ENCODE data around the gene RGS14.

DNA sequence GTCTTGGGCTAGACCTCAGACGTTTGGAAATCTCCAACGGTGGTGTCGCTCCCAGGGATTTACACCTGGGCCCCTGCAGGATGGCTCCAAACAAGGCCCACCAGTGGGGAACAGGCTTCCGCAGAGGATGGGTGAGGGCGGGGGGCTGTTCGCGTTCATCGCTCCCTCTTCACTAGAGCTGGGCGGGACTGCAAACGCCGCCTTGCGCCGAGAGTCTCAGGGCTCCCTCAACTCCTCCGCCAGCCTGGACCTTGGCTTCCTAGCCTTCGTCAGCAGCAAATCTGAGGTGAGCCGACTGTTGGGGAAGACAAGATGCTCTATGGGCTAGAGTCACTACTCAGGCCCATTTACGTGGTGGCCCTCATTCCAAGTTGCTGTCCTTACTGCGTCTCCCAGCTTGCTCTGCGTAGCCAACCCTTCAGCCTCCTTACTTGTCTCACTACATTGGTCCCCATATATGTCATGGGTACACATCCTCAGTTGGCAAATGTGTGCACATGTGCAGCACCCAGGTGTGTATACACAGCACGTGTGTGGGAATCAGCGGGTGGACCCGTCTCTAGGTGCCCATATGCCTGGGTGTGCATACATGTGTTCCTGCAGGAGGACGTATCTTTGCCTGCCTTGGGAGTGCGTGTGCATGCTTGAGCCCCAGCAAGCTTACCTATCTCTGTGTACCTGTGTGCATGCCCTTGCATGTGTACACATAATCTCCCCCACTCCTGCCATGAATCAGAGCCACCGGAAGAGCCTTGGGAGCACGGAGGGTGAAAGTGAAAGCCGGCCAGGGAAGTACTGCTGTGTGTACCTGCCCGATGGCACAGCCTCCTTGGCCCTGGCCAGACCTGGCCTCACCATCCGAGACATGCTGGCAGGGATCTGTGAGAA lies 10.5 kb downstream of the RGS14 start:
- TF ChIP-seq PATZ1 (CRISPR knock-in tag; IDR thresholded peaks at IDR 0.05; ENCODE audit: borderline replicate concordance) (no peak), ZNF70 (CRISPR knock-in tag; IDR thresholded peaks at IDR 0.05) (no peak), ZNF565 (CRISPR knock-in tag; conservative IDR thresholded peaks at IDR 0.05; ENCODE audit: low read depth) (no peak), RARB (CRISPR knock-in tag; IDR thresholded peaks at IDR 0.05) (no peak), GLIS3 (CRISPR knock-in tag; IDR thresholded peaks at IDR 0.05) (no peak), ZFP3 (CRISPR knock-in tag; IDR thresholded peaks at IDR 0.05) (no peak), OSR1 (CRISPR knock-in tag; IDR thresholded peaks at IDR 0.05) (no peak), ESRRG (CRISPR knock-in tag; IDR thresholded peaks at IDR 0.05) (no peak), ZNF8 (CRISPR knock-in tag; IDR thresholded peaks at IDR 0.05) (no peak), CSDC2 (CRISPR knock-in tag; IDR thresholded peaks at IDR 0.05) (no peak)
- TF ChIP-seq, protein P1, sequence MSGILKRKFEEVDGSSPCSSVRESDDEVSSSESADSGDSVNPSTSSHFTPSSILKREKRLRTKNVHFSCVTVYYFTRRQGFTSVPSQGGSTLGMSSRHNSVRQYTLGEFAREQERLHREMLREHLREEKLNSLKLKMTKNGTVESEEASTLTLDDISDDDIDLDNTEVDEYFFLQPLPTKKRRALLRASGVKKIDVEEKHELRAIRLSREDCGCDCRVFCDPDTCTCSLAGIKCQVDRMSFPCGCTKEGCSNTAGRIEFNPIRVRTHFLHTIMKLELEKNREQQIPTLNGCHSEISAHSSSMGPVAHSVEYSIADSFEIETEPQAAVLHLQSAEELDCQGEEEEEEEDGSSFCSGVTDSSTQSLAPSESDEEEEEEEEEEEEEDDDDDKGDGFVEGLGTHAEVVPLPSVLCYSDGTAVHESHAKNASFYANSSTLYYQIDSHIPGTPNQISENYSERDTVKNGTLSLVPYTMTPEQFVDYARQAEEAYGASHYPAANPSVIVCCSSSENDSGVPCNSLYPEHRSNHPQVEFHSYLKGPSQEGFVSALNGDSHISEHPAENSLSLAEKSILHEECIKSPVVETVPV (CRISPR knock-in tag; IDR thresholded peaks at IDR 0.05), result no peak
